ENCODE data around the gene S100A6. TPM values are rescaled to one million over a fixed set of nuclear protein-coding genes. Genes with fewer than 3 reads are reported as not detected.

S100A6 gene
- polyA plus RNA-seq, 1 donor from 2014 or later, result not detected

DNA sequence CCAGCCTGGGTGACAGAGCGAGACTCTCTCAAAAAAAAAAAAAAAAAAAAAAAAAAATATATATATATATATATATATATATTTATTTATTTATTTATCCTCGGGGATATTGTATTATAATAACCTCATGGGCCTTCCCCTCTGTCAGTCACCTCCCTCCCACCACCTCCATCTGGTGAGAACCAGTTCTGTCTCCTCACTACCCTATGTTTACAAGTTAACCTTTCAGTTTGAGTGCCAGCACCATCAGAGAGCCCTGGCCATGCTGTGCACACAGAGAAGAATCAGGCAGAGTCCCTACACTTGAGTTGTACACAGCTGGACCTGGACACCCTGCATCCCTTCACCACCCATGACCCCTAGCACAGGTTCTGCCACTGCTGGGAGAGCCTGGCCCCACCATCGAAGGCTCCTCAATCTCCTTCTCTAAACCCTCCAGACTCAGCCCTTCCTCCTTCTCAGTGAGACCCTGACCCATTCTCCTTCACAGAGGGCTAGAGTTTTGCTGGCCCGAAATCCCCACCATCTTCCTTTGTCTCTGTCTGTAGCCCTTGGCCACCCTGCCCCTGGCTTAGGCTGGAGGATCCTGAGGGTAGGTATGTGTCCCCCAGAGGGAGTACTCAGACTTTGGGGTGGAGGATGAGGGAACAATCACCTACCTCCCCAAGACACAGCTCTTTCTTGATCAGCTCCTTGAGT lies 3.8 kb upstream of the S100A6 start:
- Histone ChIP-seq H4K20me1 (ENCODE audit: insufficient read depth) (no peaks in the 10 kb centered on the region), H3K36me3 (ENCODE audit: insufficient read depth, low read length) (no peaks in the 10 kb centered on the region), H3K9me3 (ENCODE audit: low read length) (no peaks in the 10 kb centered on the region), H3K27ac (ENCODE audit: low read length) (no peak overlapping the region), H2AFZ (ENCODE audit: low read depth, low read length) (no peak overlapping the region), H3F3A (ENCODE audit: insufficient read depth, low read length, poor library complexity, severe bottlenecking) (no peaks in the 10 kb centered on the region), H3K4me3 (ENCODE audit: low read length) (no peak overlapping the region), H3K27me3 (ENCODE audit: insufficient read depth, low read depth, low read length) (peaks cover 5% of the 10 kb centered on the region), H3K79me2 (replicated peaks; ENCODE audit: insufficient read depth, low read length) (no peaks in the 10 kb centered on the region), H3K9me2 (ENCODE audit: insufficient read depth, low read length) (no peaks in the 10 kb centered on the region), H3K9ac (ENCODE audit: low read length) (no peak overlapping the region), H3K4me2 (ENCODE audit: low read length) (no peak overlapping the region)
- no peak for TF ChIP-seq TAF1 (IDR thresholded peaks at IDR 0.05; ENCODE audit: low read depth)
- TF ChIP-seq MXI1 (conservative IDR thresholded peaks at IDR 0.05; ENCODE audit: poor library complexity, severe bottlenecking), result no peak
- TF ChIP-seq EZH2 (IDR thresholded peaks at IDR 0.05; ENCODE audit: borderline replicate concordance, insufficient read depth, low read length, poor library complexity, severe bottlenecking), result no peak
- TF ChIP-seq CTCF (IDR thresholded peaks at IDR 0.05; ENCODE audit: poor library complexity, severe bottlenecking), result no peak
- TF ChIP-seq REST (IDR thresholded peaks at IDR 0.05; ENCODE audit: borderline replicate concordance), result no peak
- no peak for TF ChIP-seq SMC3 (conservative IDR thresholded peaks at IDR 0.05; ENCODE audit: poor library complexity)
- TF ChIP-seq POLR2AphosphoS5 (IDR thresholded peaks at IDR 0.05), result no peak
- no peak for TF ChIP-seq RAD21 (conservative IDR thresholded peaks at IDR 0.05)
- no peak for TF ChIP-seq EP300 (conservative IDR thresholded peaks at IDR 0.05; ENCODE audit: poor library complexity, severe bottlenecking)

DNA sequence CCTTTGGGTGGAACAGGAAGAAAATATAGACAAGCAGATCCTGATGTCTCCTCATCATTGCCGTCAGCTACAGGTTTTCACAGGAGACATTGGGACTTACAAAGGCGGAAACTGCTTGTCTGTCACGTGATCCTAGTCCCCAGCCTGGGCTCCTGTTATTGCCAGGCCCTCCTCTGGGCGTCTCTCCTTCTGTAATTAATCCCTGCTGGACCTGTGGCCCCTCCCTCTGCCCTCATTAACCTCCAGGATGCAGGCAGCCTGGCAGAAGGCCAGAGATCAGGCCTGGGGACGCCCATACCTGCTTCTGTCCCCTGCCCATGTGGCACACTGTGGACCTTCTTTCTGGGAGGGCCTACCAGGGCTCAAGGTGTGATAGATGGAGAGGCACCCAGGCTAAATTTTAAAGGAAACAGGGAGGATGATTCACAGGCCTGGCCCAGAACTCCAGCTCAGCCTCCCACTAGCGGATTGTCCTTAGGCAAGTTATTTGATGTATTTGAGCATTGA lies 2.6 kb upstream of the S100A6 start:
- Histone ChIP-seq H3K4me3 (ENCODE audit: low read length) (no peak overlapping the region), H3K9me3 (ENCODE audit: low read length) (no peaks in the 10 kb centered on the region), H3K36me3 (ENCODE audit: insufficient read depth, low read length) (no peaks in the 10 kb centered on the region), H3F3A (ENCODE audit: insufficient read depth, low read length, poor library complexity, severe bottlenecking) (no peaks in the 10 kb centered on the region), H3K27me3 (ENCODE audit: insufficient read depth, low read depth, low read length) (peaks cover 5% of the 10 kb centered on the region), H3K79me2 (replicated peaks; ENCODE audit: insufficient read depth, low read length) (no peaks in the 10 kb centered on the region), H3K4me2 (ENCODE audit: low read length) (no peak overlapping the region), H4K20me1 (ENCODE audit: insufficient read depth) (no peaks in the 10 kb centered on the region), H3K9me2 (ENCODE audit: insufficient read depth, low read length) (no peaks in the 10 kb centered on the region), H2AFZ (ENCODE audit: low read depth, low read length) (no peak overlapping the region), H3K9ac (ENCODE audit: low read length) (no peak overlapping the region), H3K27ac (ENCODE audit: low read length) (no peak overlapping the region)
- TF ChIP-seq RAD21 (conservative IDR thresholded peaks at IDR 0.05) (no peak), REST (IDR thresholded peaks at IDR 0.05; ENCODE audit: borderline replicate concordance) (no peak), EZH2 (IDR thresholded peaks at IDR 0.05; ENCODE audit: borderline replicate concordance, insufficient read depth, low read length, poor library complexity, severe bottlenecking) (no peak), TAF1 (IDR thresholded peaks at IDR 0.05; ENCODE audit: low read depth) (no peak), CTCF (IDR thresholded peaks at IDR 0.05; ENCODE audit: poor library complexity, severe bottlenecking) (no peak), POLR2AphosphoS5 (IDR thresholded peaks at IDR 0.05) (no peak), EP300 (conservative IDR thresholded peaks at IDR 0.05; ENCODE audit: poor library complexity, severe bottlenecking) (no peak), MXI1 (conservative IDR thresholded peaks at IDR 0.05; ENCODE audit: poor library complexity, severe bottlenecking) (no peak), SMC3 (conservative IDR thresholded peaks at IDR 0.05; ENCODE audit: poor library complexity) (no peak)

Measured in neural cell (in vitro differentiated cells).